HG02763 (cell line): ENCODE data around the gene SEMA4D.

Experiments used
- ATAC-seq: cut with Tn5 transposase; IDR thresholded peaks from one replicate; pipeline ENCODE4 v1.9.1; 2021; ENCODE audit warnings: mild to moderate bottlenecking, moderate library complexity; ENCODE audit not compliant: unreplicated experiment

The SEMA4D gene

DNA sequence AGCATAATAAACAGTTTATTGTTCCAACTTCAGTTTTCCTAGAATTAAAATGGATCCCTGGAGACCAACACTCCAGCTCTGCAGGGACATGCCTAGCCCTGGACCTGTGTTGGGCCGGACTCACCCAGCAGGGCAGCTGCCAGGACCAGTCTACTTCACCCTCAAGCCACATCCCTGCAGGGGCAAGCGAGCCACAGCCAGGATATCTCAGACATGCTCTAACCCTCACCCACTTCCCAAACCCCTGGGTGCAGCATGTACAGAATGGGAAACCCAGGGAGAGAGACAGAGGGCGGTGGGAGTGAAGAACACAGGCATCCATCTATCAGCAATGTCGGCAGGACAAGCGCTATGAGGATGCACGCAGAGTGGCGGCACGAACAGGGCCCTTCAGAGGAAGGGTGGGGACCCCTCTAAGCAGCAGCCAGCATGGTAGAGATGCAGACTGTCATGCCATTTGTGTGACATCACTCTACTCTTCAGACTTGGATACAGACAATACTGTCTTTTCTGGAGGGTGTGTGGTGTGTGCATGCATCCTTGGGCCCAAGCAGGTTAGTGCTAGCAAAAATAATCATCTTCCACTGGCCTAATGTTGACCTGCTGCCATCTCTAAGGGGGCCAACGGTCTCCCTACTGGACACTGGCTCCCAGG lies 83.1 kb downstream of the SEMA4D start:
- ATAC-seq, result no peak

DNA sequence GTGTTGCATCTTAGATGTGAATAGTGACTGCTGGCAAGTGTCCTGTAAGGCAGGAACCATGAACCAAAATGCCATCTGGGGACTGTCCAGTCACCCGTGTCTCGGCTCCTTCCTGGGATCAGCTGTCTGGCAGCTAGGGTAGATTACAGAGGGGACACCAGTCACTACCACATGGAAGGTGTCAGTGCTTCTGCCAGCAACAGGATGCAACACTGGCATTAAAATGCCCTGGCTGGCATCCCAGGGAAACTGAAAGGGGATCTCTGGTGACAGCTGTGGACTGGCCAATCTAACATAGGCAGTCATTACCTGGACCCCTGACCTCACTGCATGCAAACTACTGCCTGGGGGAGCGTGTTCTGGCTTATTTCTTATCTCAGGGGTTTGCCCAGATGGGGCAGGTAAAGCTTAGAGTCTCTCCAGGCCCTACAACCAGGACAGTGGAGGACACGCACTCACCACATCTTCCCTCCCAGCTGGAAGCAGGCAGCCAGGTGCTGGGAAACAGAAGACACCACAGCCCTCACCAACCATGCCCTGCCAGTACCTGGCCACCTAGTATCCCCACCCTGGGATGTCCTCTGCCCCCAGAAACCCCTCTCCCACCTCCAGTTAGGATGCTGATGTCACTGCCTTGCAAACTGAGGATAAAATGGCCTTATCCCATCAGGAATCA lies 83.8 kb downstream of the SEMA4D start:
- ATAC-seq, result no peak

DNA sequence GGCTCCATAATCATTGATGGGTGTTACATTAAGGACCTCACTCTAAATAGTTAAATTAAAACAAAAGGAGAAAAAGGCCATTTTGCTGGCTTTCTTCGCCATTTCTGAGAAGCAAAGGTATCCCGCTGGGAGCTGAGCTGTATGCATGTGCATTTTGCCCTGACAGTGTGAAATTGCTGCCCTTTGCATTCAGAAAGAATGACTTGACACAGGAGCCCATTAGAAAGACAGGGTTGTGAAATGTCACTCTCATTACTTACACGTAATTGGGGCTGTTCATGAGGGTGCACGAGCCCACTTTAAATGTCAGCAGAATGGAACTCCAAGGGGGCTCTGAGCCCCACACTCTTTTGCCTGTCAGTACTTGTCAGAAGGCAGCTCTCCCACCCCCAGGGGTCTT lies 85.0 kb downstream of the SEMA4D start:
- no peak for ATAC-seq

DNA sequence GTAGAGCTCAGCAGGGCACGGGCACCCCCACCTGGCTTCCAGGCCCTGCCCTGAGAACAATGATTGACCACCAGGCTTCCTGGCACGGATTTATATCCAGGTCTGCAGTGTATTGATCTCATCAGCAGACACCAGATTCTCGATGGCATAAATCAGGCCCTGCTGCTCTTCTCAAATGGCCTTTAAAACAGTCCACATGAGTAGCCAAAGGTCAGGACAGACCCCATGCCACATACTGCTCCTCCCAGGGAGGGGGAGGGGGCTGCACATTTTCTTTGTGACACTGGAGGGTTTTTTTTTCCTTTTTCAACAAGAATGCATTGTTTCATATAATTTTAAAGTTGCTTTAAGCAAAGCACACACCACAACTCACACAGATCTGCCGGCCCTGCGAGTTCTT lies 85.4 kb downstream of the SEMA4D start:
- ATAC-seq, result no peak

DNA sequence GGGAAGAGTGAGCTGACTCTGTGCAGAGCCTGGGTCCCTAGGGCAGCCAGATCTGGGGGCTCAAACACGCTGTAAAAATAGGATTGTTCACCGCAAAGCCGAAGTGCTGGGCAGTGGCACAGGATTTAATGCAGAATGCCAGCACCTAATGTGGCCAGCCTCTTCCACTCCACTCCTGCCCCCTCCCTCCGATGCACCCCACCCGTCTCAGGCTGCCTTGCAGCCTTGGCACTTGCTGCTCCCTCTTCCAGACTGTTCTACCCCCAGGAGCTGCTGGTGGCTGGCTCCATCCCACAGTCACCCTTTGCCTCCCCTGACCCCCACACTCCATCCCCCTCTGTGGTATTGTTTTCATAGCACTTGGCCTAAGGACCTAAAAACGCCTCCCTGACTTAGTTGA lies 86.2 kb downstream of the SEMA4D start:
- no peak for ATAC-seq

DNA sequence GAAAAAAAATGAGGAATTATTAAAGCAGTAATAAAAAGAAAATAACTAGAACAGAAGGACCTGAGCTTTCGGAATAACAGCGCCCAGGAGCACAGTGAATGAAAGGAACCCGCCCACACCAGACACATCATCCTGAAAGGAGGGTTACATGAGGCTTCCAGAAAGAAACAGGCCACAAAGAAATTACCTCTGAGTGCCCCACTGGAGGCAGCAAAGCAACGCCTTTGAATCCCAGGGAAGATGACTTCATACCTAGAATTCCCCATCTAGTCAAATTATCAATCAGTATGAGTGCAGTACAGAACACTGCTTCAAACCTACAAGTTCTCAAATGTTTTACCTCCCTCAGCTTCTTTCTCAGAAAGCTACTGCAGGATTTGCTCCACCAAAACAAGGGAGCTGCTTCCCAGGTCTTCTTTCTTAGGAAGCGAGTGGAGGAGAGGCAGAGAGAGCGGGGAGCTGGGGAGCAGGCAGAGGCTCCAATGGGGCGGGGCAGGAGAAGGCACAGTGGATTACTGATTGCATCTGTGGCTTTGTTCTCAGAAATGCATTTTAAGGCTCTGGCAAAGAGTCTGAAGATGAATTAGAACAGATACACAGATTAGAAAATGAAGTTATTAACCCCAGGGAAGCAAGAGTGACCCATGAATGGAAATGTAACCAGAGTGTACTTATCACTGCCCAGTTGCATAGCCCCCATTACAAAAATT lies 87.1 kb downstream of the SEMA4D start:
- ATAC-seq, result peak; percentile 40

DNA sequence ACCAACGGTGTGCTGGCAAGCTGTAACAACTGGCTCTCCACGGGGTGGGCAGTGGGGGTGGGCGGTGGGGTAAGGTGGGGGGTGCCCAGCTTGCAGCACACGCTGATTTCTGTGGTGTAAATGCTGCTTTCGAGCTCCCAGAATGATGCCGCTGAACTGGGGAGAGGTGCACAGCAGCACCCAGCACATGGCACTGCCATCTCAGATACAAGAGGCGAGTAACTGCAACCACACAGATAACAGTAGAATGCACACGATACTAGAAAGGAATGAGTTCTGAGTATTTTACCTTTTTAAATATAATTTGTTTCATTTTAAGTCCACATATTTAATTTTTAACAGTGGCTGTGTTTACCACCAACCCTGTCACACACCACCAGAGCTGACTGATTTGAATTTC lies 87.9 kb downstream of the SEMA4D start:
- ATAC-seq, result no peak

DNA sequence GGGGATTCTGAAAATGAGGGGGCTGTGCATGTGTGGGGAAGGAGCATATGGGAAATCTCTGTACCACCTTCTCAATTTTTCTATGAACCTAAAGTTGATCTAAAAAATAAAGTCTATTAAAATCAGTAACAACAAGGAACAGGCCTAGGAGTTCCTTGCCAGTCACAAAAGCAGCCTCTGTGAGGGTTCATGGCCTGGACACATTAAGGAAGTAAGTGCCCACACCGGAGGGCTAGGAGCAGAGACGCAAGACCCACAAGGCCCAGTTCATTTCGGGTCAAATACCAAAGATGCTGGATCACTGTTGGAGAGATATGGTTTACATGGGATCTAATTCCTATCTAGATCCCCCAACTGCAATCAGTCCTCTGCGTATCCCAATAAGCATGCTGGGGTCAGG lies 88.4 kb downstream of the SEMA4D start:
- ATAC-seq, result no peak

DNA sequence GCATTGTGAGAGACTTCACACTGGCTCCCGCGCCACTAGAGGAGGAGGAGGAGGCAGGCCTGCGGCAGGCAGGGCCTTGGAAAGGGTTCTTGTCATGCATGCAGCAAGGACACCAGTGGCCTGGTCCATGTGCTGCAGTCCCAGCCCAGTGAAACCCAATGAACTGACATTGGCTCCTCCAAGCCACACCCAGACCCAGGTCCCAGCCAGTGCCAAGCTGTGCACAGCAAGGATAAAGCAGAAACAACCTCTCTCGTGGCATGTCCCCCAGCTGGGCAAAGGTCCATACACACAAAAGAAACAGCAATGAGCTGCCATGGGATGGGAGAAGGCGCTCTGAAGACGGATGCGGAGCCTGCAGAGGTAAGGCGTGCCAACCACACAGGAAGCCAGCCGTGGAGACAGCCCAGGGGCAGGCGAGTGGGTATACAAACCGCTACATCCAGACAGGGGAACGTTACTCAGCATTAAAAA lies 89.2 kb downstream of the SEMA4D start:
- no peak for ATAC-seq

DNA sequence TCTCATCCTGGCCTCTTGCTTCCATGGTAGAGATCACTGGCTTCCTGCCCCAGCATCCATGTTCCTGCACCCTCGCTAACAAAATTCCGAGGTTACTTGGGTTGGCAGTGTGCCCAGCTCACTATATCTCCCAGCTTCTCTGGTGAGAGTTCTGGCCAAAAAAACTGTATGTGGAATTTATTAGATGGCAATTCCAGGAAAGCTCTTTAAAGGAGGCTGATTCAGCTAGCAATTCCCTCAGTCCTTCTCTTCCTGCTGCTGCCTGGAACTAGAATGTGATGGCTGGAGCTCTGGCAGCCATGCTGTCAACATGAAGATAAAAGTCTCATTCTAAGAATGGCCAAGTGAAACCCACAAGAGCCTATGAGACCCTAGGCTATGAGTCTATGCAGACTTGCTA lies 90.8 kb downstream of the SEMA4D start:
- no peak for ATAC-seq

DNA sequence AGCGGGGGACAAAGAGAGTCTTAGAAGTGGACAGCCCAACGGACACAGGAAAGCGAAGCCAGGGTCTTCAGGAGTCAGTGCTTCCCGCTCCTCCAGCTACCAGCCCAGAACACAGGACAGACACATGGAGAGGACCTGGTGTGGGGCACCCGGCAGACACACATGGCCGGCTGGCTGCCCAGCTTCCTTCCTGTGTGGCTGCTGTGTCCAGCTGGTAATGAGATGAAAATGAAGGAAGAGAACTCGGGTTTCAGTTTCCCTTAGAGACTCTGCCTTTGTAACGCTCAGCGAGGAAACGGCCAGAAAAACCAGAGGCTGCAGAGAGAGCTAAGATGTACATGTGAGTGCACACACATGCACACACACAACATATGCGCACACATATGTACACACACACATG lies 92.1 kb downstream of the SEMA4D start:
- peak; percentile 51 for ATAC-seq

DNA sequence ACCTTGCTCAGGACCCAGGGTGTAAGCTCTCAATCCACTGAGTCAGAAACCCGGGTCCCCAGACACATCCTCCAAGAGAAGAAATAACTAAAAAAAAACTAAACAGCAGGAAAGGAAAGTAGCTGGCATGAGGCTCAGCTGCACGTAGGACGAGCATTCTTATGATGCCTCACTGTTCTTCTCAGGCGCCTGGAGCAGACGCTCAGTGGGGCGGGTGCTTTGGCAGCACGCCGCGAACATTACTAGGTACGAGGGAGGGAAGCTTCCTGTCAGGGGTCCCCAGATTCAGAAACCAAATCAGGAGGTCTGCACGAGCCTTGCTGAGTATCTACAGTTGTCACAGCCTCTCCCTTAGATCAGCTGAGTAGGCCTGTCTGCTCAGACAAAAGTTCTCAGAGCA lies 93.8 kb downstream of the SEMA4D start:
- no peak for ATAC-seq

DNA sequence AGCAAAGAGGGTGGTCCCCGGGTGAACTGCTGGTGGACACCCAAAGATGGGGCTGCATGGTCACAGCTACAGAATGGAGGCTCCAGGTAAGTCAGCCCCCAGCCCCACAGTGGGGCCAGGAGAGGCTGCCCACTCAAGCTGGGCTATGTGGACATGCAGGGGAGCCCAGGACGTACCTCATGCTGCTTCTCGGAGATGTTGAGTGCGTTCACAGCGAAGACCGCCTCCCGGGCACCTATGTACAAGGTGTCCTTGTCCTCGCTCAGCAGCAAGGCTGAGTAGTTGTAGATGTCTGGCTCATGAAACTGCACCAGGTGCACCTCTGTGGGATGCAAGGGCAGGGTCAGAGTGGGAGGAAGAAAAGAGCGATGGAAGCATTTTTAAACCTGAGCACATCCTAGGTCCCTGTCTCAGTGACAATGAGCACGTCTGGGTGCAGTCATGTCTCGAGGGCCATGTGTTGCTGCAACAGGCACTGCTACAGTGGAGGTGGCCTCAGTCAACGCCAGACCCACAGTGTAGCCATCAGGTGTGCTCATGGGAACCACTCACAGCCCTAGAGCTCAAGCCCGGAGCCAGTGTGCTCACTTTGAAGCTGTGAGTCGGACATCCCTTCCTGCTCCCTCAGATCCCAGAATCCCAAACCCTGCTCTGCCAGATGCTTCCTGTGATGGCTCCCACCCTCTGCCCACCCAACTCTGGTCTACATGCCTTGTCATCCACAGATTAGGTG lies 95.1 kb downstream of the SEMA4D start:
- ATAC-seq, result no peak

DNA sequence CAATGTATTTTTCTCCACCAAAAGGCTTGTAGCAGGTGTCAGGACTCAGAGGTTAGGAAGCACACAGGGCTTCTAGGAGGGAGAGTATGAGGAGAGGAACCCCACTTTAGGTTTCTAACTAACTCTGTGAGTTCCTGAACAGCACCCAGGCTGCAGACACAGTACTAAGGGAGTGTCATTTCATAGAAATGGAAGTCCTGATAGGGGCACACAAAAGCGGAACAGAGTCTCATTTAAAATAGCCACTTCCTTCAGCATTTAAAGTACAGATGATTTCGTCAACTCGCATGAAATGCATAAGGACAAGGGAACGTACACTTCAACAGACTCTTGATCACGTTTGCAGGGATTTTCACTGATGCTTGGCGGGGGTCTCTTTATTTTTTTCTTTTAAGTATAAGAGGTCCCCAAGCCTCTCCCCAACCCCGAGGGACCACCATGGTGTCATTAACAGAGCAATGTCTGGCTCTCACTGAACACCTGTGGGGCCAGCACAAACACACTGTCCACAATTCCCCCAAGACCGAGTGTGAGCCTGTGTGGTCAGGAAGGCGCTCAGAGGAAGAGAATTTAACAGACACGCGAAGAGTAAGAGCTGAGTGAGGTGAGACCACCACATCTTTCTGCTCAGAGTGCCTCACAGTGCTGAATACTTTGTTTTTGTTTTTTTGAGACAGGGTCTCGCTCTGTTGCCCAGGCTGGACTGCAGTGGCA lies 97.4 kb downstream of the SEMA4D start:
- peak; percentile 61 for ATAC-seq

DNA sequence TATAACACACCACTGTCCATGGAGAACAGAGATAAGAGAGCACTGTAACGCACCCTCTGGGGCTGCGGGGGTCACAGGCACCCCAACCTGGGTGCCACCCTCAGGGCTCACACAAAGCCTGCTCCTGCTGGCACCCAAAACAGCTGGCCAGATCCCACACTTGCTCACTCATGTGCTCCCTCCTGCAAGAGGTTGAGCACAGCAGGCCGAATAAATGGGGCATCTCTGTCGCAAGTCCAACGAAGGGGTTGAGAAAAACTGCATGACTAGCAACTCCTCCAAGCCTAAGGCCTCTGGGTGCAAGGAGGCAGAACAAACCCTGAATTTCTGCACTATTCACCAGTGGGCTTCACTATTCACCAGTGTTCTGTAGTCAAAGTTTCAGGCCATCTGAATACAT lies 99.3 kb downstream of the SEMA4D start:
- ATAC-seq, result no peak

DNA sequence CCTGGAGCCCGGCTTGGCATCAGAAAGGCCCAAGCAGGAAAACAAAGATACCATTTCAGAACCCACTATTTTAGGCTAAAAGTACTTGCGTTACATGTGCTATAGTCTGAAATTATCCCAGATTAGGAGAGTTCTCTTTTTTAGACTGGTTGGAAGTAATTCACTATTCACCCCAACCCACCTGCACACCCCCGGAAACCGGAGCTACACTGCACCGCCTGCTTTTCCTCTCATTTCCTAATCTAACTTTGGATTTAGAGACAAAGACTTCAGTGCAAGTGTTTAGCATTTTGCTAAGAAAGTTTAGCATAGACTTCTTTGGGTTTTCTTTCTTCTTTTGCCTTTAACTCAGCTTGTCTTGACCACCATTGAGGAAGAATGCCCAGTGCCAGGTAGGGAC lies 100.4 kb downstream of the SEMA4D start:
- ATAC-seq, result no peak

DNA sequence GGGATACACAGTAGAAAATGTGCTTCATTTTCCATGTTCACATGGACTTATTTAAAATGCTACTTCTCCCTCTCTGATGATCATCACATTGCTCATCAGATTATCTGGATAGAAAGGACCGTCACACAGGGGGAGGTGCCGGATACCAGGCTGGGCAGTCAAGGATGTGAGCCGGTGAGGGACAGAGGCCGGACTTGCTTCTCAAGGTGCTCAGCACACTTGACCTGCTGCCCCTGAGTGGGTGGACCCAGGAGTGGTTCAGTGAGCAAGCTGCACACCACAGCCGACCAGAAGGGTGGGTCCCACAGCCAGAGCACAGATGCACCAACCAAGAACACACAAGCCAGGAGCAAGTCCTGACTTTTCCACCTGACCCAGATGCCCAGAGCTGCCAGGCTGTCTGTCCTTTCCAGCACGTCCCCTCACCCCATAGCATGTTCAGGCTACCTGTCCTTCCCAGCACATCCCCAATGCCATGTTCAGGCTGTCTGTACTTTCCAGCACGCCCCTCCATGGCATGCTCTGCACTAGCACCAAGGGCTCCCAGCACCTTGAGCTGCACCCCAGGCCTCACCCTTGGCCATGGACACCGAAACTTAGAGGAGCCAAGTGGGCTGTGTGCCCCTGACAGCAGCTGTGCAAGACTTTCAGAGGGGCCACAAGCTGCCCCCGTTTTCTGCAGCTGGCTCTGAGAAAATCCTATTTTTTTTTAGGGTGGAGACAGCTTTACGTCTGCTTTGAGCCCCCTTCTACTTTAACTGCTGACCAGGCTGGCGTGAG lies 101.8 kb downstream of the SEMA4D start:
- ATAC-seq, result no peak

DNA sequence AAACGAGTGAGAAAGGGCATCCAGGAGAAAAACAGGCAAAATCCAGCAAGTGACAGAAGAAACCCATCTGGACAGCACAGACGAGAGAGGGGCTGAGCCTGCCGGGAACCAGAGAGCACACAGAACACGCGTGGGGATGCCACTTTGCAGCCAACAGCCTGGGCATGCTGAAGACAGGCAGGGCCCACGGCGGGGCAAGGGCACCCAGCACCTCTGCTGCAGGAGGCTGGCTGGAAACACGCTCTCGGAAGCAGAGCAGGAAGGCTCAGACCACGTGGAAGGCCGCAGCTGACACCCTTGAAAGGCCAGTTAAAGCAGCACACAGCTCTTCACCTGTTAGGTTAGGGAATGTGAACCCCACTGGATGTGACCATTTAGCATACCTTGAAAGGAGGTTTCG lies 103.5 kb downstream of the SEMA4D start:
- ATAC-seq, result no peak

DNA sequence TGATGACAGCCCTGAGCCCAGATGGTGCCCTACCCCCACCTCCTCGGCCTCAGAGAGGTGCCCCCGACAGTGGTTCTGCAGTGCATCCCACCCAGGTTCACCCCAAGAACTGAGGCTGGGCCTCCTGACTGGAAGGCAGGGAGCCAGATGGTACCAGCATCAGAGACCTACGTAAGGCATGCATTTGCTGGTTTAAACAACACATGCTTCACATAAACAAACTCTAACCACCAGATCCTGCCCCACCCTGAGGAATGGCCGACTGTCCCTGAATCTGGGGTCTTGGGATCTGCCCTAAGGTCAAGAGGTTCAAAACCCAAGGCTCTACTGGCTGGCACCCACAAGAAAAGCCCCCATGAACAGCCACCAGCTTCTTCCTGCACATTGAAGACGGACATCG lies 106.3 kb downstream of the SEMA4D start:
- no peak for ATAC-seq

DNA sequence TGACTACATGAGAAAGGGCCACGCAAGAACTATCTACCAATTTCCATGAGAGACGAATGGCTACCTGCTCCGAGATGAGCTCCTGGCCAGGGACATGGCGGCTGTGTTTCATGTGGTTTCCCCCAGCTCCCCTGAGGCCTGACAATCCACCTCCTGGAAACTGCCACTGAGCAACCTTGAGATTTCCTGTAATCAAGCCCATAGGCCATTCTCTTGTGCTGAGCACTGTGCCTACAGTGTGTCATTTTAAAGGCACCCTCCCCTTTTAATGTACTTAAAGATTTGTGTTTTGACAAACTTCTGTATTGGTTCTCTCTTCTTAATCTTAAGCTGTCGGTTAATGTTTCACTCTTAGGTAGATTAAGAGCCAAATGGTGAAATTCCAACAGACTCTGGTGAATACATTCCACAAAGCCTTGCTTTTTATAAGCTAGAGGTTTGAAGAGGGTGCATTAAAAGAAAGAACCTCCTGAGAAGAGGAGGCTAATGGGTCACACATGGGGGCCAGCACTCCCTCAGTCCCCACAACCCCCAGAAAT lies 107.3 kb downstream of the SEMA4D start:
- no peak for ATAC-seq
